Tibial nerve (tissue), 4 donors: ENCODE results near the gene RAP1GAP. TPM values are rescaled to one million over a fixed set of nuclear protein-coding genes. Genes with fewer than 3 reads are reported as not detected.

ENCODE experiments used
- DNase-seq, 2 donors: peaks; one replicate each; pipeline ENCODE4 v3.0.0-alpha.2; 2019; ENCODE audit warnings: low spot score in 2 of 2
- H3K27ac ChIP-seq, 4 donors: fragments of 200-600 bp; sonication (generic) in 3 of 4; one replicate each; pipeline ENCODE4 v1.5.1; 2017 to 2019; ENCODE audit warnings: mild to moderate bottlenecking in 1 of 4
- H3K27me3 ChIP-seq, 2 donors: fragments of 200-600 bp; sonication (generic) in 1 of 2; one replicate each; pipeline versions ENCODE4 v1.5.1 to v1.6.0; 2017 to 2019
- H3K36me3 ChIP-seq, 3 donors: fragments of 200-600 bp; sonication (generic); one replicate each; pipeline ENCODE4 v1.5.1; 2018 to 2019
- H3K4me1 ChIP-seq, 4 donors: fragments of 200-600 bp; sonication (generic) in 3 of 4; one replicate each; pipeline ENCODE4 v1.5.1; 2017 to 2019
- H3K4me3 ChIP-seq, 4 donors: fragments of 200-600 bp; sonication (generic) in 3 of 4; one replicate each; pipeline ENCODE4 v1.5.1; 2017 to 2019; ENCODE audit warnings: mild to moderate bottlenecking in 1 of 4, moderate library complexity in 1 of 4
- H3K9me3 ChIP-seq, 4 donors: fragments of 200-600 bp; sonication (generic) in 3 of 4; one replicate each; pipeline ENCODE4 v1.5.1; 2017 to 2019
- CTCF ChIP-seq, 5 experiments: fragments of 200-600 bp in 3 of 5; fragments of 450-650 bp in 2 of 5; sonication (generic) in 3 of 5; IDR thresholded peaks; one replicate each; pipeline ENCODE4 v1.5.1; 2016 to 2019; ENCODE audit warnings: antibody characterized with exemption in 5 of 5, mild to moderate bottlenecking in 3 of 5, moderate library complexity in 2 of 5
- EP300 ChIP-seq, 2 donors: sonication (generic); formaldehyde crosslinking; IDR thresholded peaks; one replicate each; pipeline ENCODE4 v1.6.1; 2017; ENCODE audit warnings: antibody characterized with exemption in 2 of 2, mild to moderate bottlenecking in 1 of 2
- POLR2A ChIP-seq, 2 donors: fragments of 450-650 bp; IDR thresholded peaks; one replicate each; pipeline ENCODE4 v1.6.1; 2017; ENCODE audit warnings: antibody characterized with exemption in 2 of 2, mild to moderate bottlenecking in 2 of 2, moderate library complexity in 2 of 2
- WGBS, 2 donors: methylation state at CpG; one replicate each; pipeline ENCODE4 v1.1.5; 2018; 5-methylcytosine and 5-hydroxymethylcytosine counted together
- total RNA-seq, 4 donors: library from RNA; depleted of rRNA; stranded (reverse); fragments of >200 nt; gene quantifications; one replicate each; pipeline ENCODE4 v1.1.0, GENCODE V29; 2016

The RAP1GAP gene
- total RNA-seq, 4 donors from 2014 or later = 2.4 to 5.1 (median 4.6) TPM

DNA sequence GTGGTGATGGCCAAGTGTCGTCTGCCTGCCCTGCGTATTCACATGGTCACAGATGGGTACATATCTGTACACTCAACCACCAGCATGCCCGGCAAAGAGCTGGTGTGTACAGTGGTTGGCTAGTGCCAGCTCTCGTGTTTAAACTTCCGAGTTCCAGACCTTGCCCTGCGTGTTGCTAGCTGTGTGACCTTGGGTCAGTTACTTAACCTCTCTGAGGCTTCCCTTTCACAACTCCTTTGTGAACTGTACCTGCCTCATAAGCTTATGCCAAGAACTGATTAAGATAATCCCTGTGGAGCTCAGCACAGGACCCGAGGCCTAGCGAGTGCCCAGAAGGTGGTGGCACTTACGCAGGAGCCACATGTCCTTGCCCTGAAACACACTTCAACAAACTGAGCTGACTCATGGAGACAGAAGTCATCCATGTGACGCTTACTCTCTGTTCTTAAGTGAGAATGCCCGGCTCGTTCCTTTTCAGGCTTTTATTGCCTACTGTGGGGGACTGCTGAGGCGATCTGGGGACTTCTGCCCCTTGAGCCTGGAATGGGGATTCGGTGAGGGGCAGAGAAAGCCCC is 104.5 kb downstream of the RAP1GAP start:
- TF ChIP-seq EP300 (IDR thresholded peaks at IDR 0.05) (no peak), POLR2A (IDR thresholded peaks at IDR 0.05) (no peak), CTCF (IDR thresholded peaks at IDR 0.05) (no peak)
- H3K4me3 ChIP-seq = no peak overlapping the region
- H3K36me3 ChIP-seq = no peaks in the 10 kb centered on the region
- H3K4me1 ChIP-seq = no peaks in the 10 kb centered on the region
- no peak for DNase-seq
- H3K27ac ChIP-seq = no peak overlapping the region
- H3K9me3 ChIP-seq = no peaks in the 10 kb centered on the region
- WGBS, 2 donors = 81 to 87% methylated on average over 14 of the region's 14 CpGs
- no peaks in the 10 kb centered on the region for H3K27me3 ChIP-seq

DNA sequence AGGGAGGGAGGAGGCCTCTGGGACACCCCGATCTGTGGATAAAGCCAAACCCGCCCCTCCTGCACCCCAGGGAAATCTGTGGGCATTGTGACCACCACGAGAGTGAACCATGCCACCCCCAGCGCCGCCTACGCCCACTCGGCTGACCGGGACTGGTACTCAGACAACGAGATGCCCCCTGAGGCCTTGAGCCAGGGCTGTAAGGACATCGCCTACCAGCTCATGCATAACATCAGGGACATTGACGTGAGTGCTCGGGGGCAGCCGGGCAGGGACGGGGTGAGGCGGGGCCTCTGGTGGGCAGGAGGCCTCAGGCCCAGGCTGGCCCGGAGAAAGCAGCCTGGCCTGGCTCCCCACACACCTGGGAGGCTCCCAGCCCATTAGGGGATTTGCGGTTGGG is 105.2 kb downstream of the RAP1GAP start:
- H3K4me3 ChIP-seq = no peak overlapping the region
- no peak for DNase-seq
- H3K36me3 ChIP-seq = no peaks in the 10 kb centered on the region
- no peak overlapping the region for H3K27ac ChIP-seq
- no peaks in the 10 kb centered on the region for H3K4me1 ChIP-seq
- WGBS, 2 donors = 80 to 87% methylated on average over 4 to 17 of the region's 17 CpGs
- TF ChIP-seq EP300 (IDR thresholded peaks at IDR 0.05) (no peak), CTCF (IDR thresholded peaks at IDR 0.05) (no peak), POLR2A (IDR thresholded peaks at IDR 0.05) (no peak)
- no peaks in the 10 kb centered on the region for H3K27me3 ChIP-seq
- no peaks in the 10 kb centered on the region for H3K9me3 ChIP-seq

- TF ChIP-seq POLR2A (IDR thresholded peaks at IDR 0.05) (no peak), CTCF (IDR thresholded peaks at IDR 0.05) (no peak), EP300 (IDR thresholded peaks at IDR 0.05) (no peak)
- peaks cover 0 to 9% of the 10 kb centered on the region in 2 donors for H3K27me3 ChIP-seq
- no peaks in the 10 kb centered on the region for H3K4me1 ChIP-seq
- H3K4me3 ChIP-seq = no peak overlapping the region
- no peaks in the 10 kb centered on the region for H3K36me3 ChIP-seq
- H3K27ac ChIP-seq = no peak overlapping the region
- no peak for DNase-seq
- H3K9me3 ChIP-seq = no peaks in the 10 kb centered on the region
- WGBS, 2 donors = 94 to 95% methylated on average over 8 to 15 of the region's 15 CpGs
These were observed 106.3 kb downstream of the RAP1GAP start for GRCh38 chr1:21562896-21563295.

DNA sequence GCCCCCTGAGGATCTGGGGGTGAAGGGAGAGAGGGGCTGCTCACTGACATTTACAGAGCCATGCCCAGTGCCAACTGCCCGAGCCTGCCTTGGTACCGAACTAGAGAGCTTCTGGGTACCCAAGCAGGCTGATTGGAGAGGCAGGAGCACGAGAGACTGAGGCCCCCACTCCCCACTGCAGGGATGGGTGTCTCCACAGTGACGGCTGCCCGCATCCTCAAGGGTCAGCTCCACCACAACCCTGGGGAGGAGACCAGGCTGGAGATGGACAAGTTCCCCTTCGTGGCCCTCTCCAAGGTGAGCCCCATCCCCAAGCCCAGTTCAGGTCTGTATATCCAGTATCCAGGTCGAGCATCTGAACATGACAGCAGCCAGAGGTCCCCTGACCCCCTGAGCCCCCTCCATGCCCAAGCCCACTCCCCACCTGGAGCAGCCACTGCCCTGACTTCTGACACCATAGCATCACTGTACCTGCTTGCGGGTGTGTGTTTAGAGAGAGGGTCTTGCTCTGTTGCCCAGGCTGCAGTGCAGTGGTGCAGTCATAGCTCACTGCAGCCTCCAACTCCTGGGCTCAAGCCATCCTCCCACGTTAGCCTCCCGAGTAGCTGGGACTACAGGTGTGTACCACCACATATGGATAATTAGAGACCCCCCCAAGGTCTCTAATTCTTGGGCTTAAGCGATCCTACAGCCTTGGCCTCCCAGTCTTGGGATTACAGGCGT is 108.1 kb downstream of the RAP1GAP start:
- 85 to 94% methylated on average over 9 to 12 of the region's 12 CpGs for WGBS, 2 donors
- H3K4me3 ChIP-seq = no peak overlapping the region
- no peaks in the 10 kb centered on the region for H3K9me3 ChIP-seq
- no peaks in the 10 kb centered on the region for H3K36me3 ChIP-seq
- H3K27me3 ChIP-seq = peaks cover 0 to 9% of the 10 kb centered on the region in 2 donors
- no peaks in the 10 kb centered on the region for H3K4me1 ChIP-seq
- no peak overlapping the region for H3K27ac ChIP-seq
- TF ChIP-seq POLR2A (IDR thresholded peaks at IDR 0.05) (no peak), EP300 (IDR thresholded peaks at IDR 0.05) (no peak), CTCF (IDR thresholded peaks at IDR 0.05) (no peak)
- DNase-seq = no peak

DNA sequence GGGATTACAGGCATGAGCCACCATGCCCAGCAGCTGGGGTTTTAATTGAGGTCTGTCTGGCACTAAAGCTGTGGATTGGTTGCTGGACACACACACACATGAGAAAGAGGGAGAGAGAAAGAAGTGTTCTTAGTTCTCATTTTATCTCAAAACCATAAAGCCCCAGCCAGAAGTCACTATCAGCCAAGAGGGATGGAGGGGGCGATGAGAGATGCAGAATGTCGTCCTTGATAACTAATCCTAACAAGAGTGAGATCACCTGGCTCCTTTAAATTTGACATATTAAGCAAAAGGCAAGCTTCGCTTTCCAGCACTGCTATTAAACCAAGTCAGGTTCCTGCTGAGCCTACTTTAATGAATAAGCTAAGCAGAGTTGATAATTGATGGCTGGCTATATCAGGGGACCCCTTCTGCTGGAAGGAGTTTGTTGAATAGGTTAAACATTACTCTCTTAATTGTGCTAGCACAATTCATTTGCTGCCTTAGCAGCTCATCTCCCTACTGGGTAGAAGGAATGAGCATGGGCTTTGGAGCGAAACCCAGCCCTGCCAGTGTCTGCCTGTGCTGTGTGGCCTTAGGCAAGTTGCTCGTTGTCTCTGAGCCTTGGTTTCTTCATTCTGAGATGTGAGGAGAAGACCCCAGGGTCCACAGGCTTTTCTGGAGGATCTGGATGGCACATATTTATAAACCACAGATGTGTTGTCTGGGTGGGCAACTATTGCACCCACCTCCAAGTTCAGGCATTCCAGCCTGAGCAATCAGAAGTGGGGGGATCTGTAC is 109.2 kb downstream of the RAP1GAP start:
- Histone ChIP-seq H3K4me3 (no peak overlapping the region), H3K27ac (no peak overlapping the region), H3K36me3 (no peaks in the 10 kb centered on the region), H3K9me3 (no peaks in the 10 kb centered on the region), H3K4me1 (no peaks in the 10 kb centered on the region), H3K27me3 (peaks cover 0 to 9% of the 10 kb centered on the region in 2 donors)
- TF ChIP-seq EP300 (IDR thresholded peaks at IDR 0.05) (no peak), CTCF (IDR thresholded peaks at IDR 0.05) (no peak), POLR2A (IDR thresholded peaks at IDR 0.05) (no peak)
- WGBS, 2 donors = 85 to 94% methylated on average over 5 of the region's 5 CpGs
- DNase-seq = no peak
